Neural progenitor cell (in vitro differentiated cells): Measurements from ENCODE around the gene DDIT4L. TPM values are rescaled to one million over a fixed set of nuclear protein-coding genes. Genes with fewer than 3 reads are reported as not detected.
"Not testable (repeated sequence)": the region's sequence is repeated elsewhere in the genome, so short reads cannot be mapped to it uniquely, and the experiment has no call there.

Source experiments
- DNase-seq: peaks from one replicate; pipeline ENCODE4 v3.0.0-alpha.2; 2016; ENCODE audit warnings: low spot score
- H2AFZ ChIP-seq: fragments of 200-600 bp; sonication (generic); replicated peaks from 2 replicates; pipeline ENCODE4 v1.6.1; 2016; ENCODE audit warnings: antibody characterized with exemption
- H3F3A ChIP-seq: fragments of 200-600 bp; sonication (generic); 2 replicates; pipeline ENCODE4 v1.6.1; 2016; ENCODE audit warnings: antibody characterized with exemption, low read depth
- H3K27ac ChIP-seq: fragments of 200-600 bp; sonication (generic); 2 replicates; pipeline ENCODE4 v1.5.1; 2016; ENCODE audit warnings: mild to moderate bottlenecking
- H3K27me3 ChIP-seq: fragments of 200-600 bp; sonication (generic); 2 replicates; pipeline ENCODE4 v1.6.1; 2016; ENCODE audit warnings: mild to moderate bottlenecking, moderate library complexity
- H3K36me3 ChIP-seq: fragments of 200-600 bp; sonication (generic); 2 replicates; pipeline ENCODE4 v1.5.1; 2016
- H3K4me1 ChIP-seq: fragments of 200-600 bp; sonication (generic); 2 replicates; pipeline ENCODE4 v1.6.1; 2016; ENCODE audit warnings: mixed run types
- H3K4me2 ChIP-seq: fragments of 200-600 bp; sonication (generic); 2 replicates; pipeline ENCODE4 v1.6.1; 2016
- H3K4me3 ChIP-seq: fragments of 200-600 bp; sonication (generic); 2 replicates; pipeline ENCODE4 v1.5.1; 2016
- H3K79me2 ChIP-seq: fragments of 200-600 bp; sonication (generic); 2 replicates; pipeline ENCODE4 v1.6.1; 2016; ENCODE audit warnings: low read depth
- H3K9ac ChIP-seq: fragments of 200-600 bp; sonication (generic); 2 replicates; pipeline ENCODE4 v1.6.1; 2016
- H3K9me3 ChIP-seq: fragments of 200-600 bp; sonication (generic); 2 replicates; pipeline ENCODE4 v1.5.1; 2016; ENCODE audit warnings: low read depth
- H4K20me1 ChIP-seq: fragments of 200-600 bp; sonication (generic); 2 replicates; pipeline ENCODE4 v1.6.1; 2016; ENCODE audit warnings: low read depth
- H3K27ac Mint-ChIP-seq: 3 replicates; pipeline ENCODE4 v1.8.0; 2021; ENCODE audit warnings: mixed read lengths
- H3K27me3 Mint-ChIP-seq: 2 replicates; pipeline ENCODE4 v1.8.0; 2022; ENCODE audit warnings: low read depth, mild to moderate bottlenecking, inconsistent platforms, moderate library complexity, mixed read lengths; ENCODE audit not compliant: insufficient read depth
- H3K36me3 Mint-ChIP-seq: 3 replicates; pipeline ENCODE4 v1.8.0; 2021; ENCODE audit warnings: mixed read lengths
- H3K4me1 Mint-ChIP-seq: 3 replicates; pipeline ENCODE4 v1.8.0; 2021; ENCODE audit warnings: mixed read lengths
- H3K4me3 Mint-ChIP-seq: 3 replicates; pipeline ENCODE4 v1.8.0; 2021; ENCODE audit warnings: mild to moderate bottlenecking, moderate library complexity, mixed read lengths
- H3K9me3 Mint-ChIP-seq: 3 replicates; pipeline ENCODE4 v1.8.0; 2020; ENCODE audit warnings: mixed read lengths
- CTCF ChIP-seq: fragments of 200-600 bp; sonication (generic); IDR thresholded peaks from 2 replicates; pipeline ENCODE4 v1.5.1; 2017; ENCODE audit warnings: antibody characterized with exemption, mild to moderate bottlenecking
- EZH2 ChIP-seq: fragments of 200-600 bp; sonication (generic); IDR thresholded peaks from 2 replicates; pipeline ENCODE4 v1.6.1; 2017; ENCODE audit warnings: antibody characterized with exemption, mild to moderate bottlenecking, moderate library complexity
- EZH2phosphoT487 ChIP-seq: fragments of 200-600 bp; sonication (generic); IDR thresholded peaks from 2 replicates; pipeline ENCODE4 v1.6.1; 2017; ENCODE audit warnings: antibody characterized with exemption
- total RNA-seq: library from RNA; depleted of rRNA; stranded (reverse); fragments of >200 nt; gene quantifications from 2 replicates; pipeline ENCODE4 v1.2.3, GENCODE V29; 2015; ENCODE audit warnings: low replicate concordance

The DDIT4L gene
- total RNA-seq, 1 donor from 2014 or later: 45.9 TPM

- no peak for DNase-seq
- no peaks in the 10 kb centered on the region for H3K9me3 ChIP-seq
- H3K4me1 Mint-ChIP-seq: peaks cover 3% of the 10 kb centered on the region
- H3K4me1 ChIP-seq: no peaks in the 10 kb centered on the region
- H3K4me3 ChIP-seq: no peak overlapping the region
- no peaks in the 10 kb centered on the region for H3F3A ChIP-seq
- H3K9me3 Mint-ChIP-seq: no peaks in the 10 kb centered on the region
- no peak overlapping the region for H3K4me3 Mint-ChIP-seq
- H2AFZ ChIP-seq: no peak overlapping the region
- TF ChIP-seq EZH2 (no peak), EZH2phosphoT487 (no peak), CTCF (no peak)
- H3K27me3 Mint-ChIP-seq: peaks cover 2% of the 10 kb centered on the region
- no peak overlapping the region for H3K27ac Mint-ChIP-seq
- H3K36me3 Mint-ChIP-seq: no peaks in the 10 kb centered on the region
- no peaks in the 10 kb centered on the region for H4K20me1 ChIP-seq
- H3K4me2 ChIP-seq: no peak overlapping the region
- H3K27ac ChIP-seq: no peak overlapping the region
- H3K79me2 ChIP-seq: no peaks in the 10 kb centered on the region
- H3K27me3 ChIP-seq: no peaks in the 10 kb centered on the region
- H3K9ac ChIP-seq: no peak overlapping the region
- no peaks in the 10 kb centered on the region for H3K36me3 ChIP-seq
These were observed 42.6 kb downstream of the DDIT4L start for GRCh38 chr4:100147684-100148083.

GRCh38 chr4:100147198-100147597 is 43.1 kb downstream of the DDIT4L start:
- H3K27ac Mint-ChIP-seq: no peak overlapping the region
- H3K4me3 ChIP-seq: no peak overlapping the region
- peaks cover 3% of the 10 kb centered on the region for H3K4me1 Mint-ChIP-seq
- no peaks in the 10 kb centered on the region for H3F3A ChIP-seq
- DNase-seq: no peak
- no peaks in the 10 kb centered on the region for H4K20me1 ChIP-seq
- no peaks in the 10 kb centered on the region for H3K27me3 ChIP-seq
- no peaks in the 10 kb centered on the region for H3K9me3 ChIP-seq
- H2AFZ ChIP-seq: no peak overlapping the region
- H3K4me3 Mint-ChIP-seq: no peak overlapping the region
- H3K9ac ChIP-seq: no peak overlapping the region
- no peaks in the 10 kb centered on the region for H3K4me1 ChIP-seq
- no peak overlapping the region for H3K4me2 ChIP-seq
- H3K36me3 Mint-ChIP-seq: no peaks in the 10 kb centered on the region
- no peaks in the 10 kb centered on the region for H3K79me2 ChIP-seq
- H3K27me3 Mint-ChIP-seq: peaks cover 2% of the 10 kb centered on the region
- TF ChIP-seq CTCF: no peak
- TF ChIP-seq EZH2: no peak
- TF ChIP-seq EZH2phosphoT487: no peak
- no peaks in the 10 kb centered on the region for H3K9me3 Mint-ChIP-seq
- no peak overlapping the region for H3K27ac ChIP-seq
- H3K36me3 ChIP-seq: no peaks in the 10 kb centered on the region

GRCh38 chr4:100146756-100147155 is 43.5 kb downstream of the DDIT4L start:
- no peak for TF ChIP-seq CTCF
- no peak for TF ChIP-seq EZH2
- no peak for TF ChIP-seq EZH2phosphoT487
- H3K27ac Mint-ChIP-seq: no peak overlapping the region
- H3K27ac ChIP-seq: no peak overlapping the region
- no peak overlapping the region for H3K4me3 ChIP-seq
- H3F3A ChIP-seq: no peaks in the 10 kb centered on the region
- DNase-seq: no peak
- H2AFZ ChIP-seq: no peak overlapping the region
- no peak overlapping the region for H3K9ac ChIP-seq
- H3K9me3 ChIP-seq: no peaks in the 10 kb centered on the region
- H3K9me3 Mint-ChIP-seq: no peaks in the 10 kb centered on the region
- H3K36me3 Mint-ChIP-seq: no peaks in the 10 kb centered on the region
- no peak overlapping the region for H3K4me3 Mint-ChIP-seq
- no peaks in the 10 kb centered on the region for H3K79me2 ChIP-seq
- H3K36me3 ChIP-seq: no peaks in the 10 kb centered on the region
- no peak overlapping the region for H3K4me2 ChIP-seq
- H4K20me1 ChIP-seq: no peaks in the 10 kb centered on the region
- peaks cover 3% of the 10 kb centered on the region for H3K4me1 Mint-ChIP-seq
- no peaks in the 10 kb centered on the region for H3K27me3 ChIP-seq
- H3K27me3 Mint-ChIP-seq: peaks cover 2% of the 10 kb centered on the region
- no peaks in the 10 kb centered on the region for H3K4me1 ChIP-seq

- not testable (repeated sequence) for H3K79me2 ChIP-seq, H3K4me2 ChIP-seq, H3K27ac ChIP-seq, H3K4me3 Mint-ChIP-seq, H3K27me3 ChIP-seq, H3K4me1 Mint-ChIP-seq, H3K36me3 ChIP-seq, H3K4me1 ChIP-seq, H3K36me3 Mint-ChIP-seq, H3K9me3 ChIP-seq, H4K20me1 ChIP-seq, H3K27ac Mint-ChIP-seq, H3F3A ChIP-seq, H2AFZ ChIP-seq, H3K9me3 Mint-ChIP-seq, H3K9ac ChIP-seq, H3K4me3 ChIP-seq, H3K27me3 Mint-ChIP-seq, DNase-seq
These were observed 52.9 kb downstream of the DDIT4L start for GRCh38 chr4:100137320-100137719.

Other genes starting within 250 kb of the DDIT4L start
- gene DNAJB14, start 243.8 kb downstream of the DDIT4L start, total RNA-seq: 34.5 and 56.5 TPM in 2 replicates
- 1,004 and 1,067 TPM in 2 replicates for gene H2AZ1, start 240.2 kb downstream of the DDIT4L start, total RNA-seq